PC-9 (cell line): ENCODE measurements around the gene GPATCH2L. TPM values are rescaled to one million over a fixed set of nuclear protein-coding genes. Genes with fewer than 3 reads are reported as not detected.

Experiments used
- BruUV-seq: library from RNA; stranded (reverse); fragments of 400-500 nt; replicated peaks from 2 replicates; lab custom pipeline; 2021; lab: Mats Ljungman, UMichigan
- CTCF ChIA-PET: fragments of 300-600 bp; sonication (Branson Sonifier 250); formaldehyde crosslinking; loops from one replicate; lab custom pipeline; 2022; ENCODE audit warnings: antibody characterized with exemption; lab: Charles Lee
- POLR2A ChIA-PET: fragments of 300-600 bp; sonication (Branson Sonifier 250); formaldehyde crosslinking; loops from one replicate; lab custom pipeline; 2022; ENCODE audit warnings: antibody characterized with exemption; ENCODE audit not compliant: unreplicated experiment; lab: Charles Lee
- DNase-seq, 2 experiments: peaks; one replicate each; pipeline versions ENCODE4 v3.0.0 to v3.0.0-alpha.2; 2015 to 2022; ENCODE audit warnings: mixed read lengths in 1 of 2
- H2AFZ ChIP-seq: fragments of 200-600 bp; sonication (generic); 2 replicates; pipeline ENCODE4 v1.8.1; 2017; ENCODE audit warnings: antibody characterized with exemption
- H3F3A ChIP-seq: fragments of 200-600 bp; sonication (generic); 2 replicates; pipeline ENCODE4 v1.8.1; 2017; ENCODE audit warnings: antibody characterized with exemption, mild to moderate bottlenecking, low read depth; ENCODE audit not compliant: insufficient read depth
- H3K27ac ChIP-seq: fragments of 200-600 bp; sonication (generic); 2 replicates; pipeline ENCODE4 v1.6.1; 2016; ENCODE audit warnings: mixed run types
- H3K27me3 ChIP-seq: fragments of 200-600 bp; sonication (generic); 2 replicates; pipeline ENCODE4 v1.6.1; 2016; ENCODE audit warnings: low read depth, mixed run types; ENCODE audit not compliant: insufficient read depth
- H3K36me3 ChIP-seq: fragments of 200-600 bp; sonication (generic); 2 replicates; pipeline ENCODE4 v1.6.1; 2016; ENCODE audit warnings: low read depth, mixed run types
- H3K4me1 ChIP-seq: fragments of 200-600 bp; sonication (generic); replicated peaks from 2 replicates; pipeline ENCODE4 v1.6.1; 2016; ENCODE audit warnings: mixed run types; ENCODE audit not compliant: insufficient read depth
- H3K4me2 ChIP-seq: fragments of 200-600 bp; sonication (generic); 2 replicates; pipeline ENCODE4 v1.6.1; 2017; ENCODE audit warnings: mixed run types
- H3K4me3 ChIP-seq: fragments of 200-600 bp; sonication (generic); 2 replicates; pipeline ENCODE4 v1.6.1; 2016; ENCODE audit warnings: mixed run types
- H3K79me2 ChIP-seq: fragments of 200-600 bp; sonication (generic); 2 replicates; pipeline ENCODE4 v1.6.1; 2017; ENCODE audit warnings: low read depth, mixed run types
- H3K9me2 ChIP-seq: fragments of 200-600 bp; sonication (generic); 2 replicates; pipeline ENCODE4 v1.8.1; 2017; ENCODE audit warnings: mild to moderate bottlenecking; ENCODE audit not compliant: insufficient read depth
- H3K9me3 ChIP-seq: fragments of 200-600 bp; sonication (generic); 2 replicates; pipeline ENCODE4 v1.8.1; 2016; ENCODE audit warnings: low read depth; ENCODE audit not compliant: insufficient read depth
- H4K20me1 ChIP-seq: fragments of 200-600 bp; sonication (generic); 2 replicates; pipeline ENCODE4 v1.8.1; 2017; ENCODE audit not compliant: insufficient read depth
- EZH2 ChIP-seq: fragments of 200-600 bp; sonication (generic); IDR thresholded peaks from 2 replicates; pipeline ENCODE4 v1.8.0; 2017; ENCODE audit warnings: antibody characterized with exemption, low read depth
- intact Hi-C: fragments of 100-400 bp; cut with micrococcal nuclease; formaldehyde crosslinking; loops from one replicate; pipeline ENCODE4 v1.10.0; 2022; ENCODE audit not compliant: unreplicated experiment
- total RNA-seq: library from RNA; stranded (reverse); gene quantifications from 2 replicates; pipeline ENCODE4 v1.2.3, GENCODE V29; 2021
- TF ChIP-seq, protein P1 (sequence below): fragments of 200-600 bp; sonication (generic); conservative IDR thresholded peaks from 2 replicates; pipeline ENCODE4 v1.6.1; 2017; ENCODE audit warnings: mixed run types, antibody characterized with exemption, mild to moderate bottlenecking, moderate library complexity

GPATCH2L gene
- total RNA-seq, 1 experiment from 2014 or later, result 124 TPM

DNA sequence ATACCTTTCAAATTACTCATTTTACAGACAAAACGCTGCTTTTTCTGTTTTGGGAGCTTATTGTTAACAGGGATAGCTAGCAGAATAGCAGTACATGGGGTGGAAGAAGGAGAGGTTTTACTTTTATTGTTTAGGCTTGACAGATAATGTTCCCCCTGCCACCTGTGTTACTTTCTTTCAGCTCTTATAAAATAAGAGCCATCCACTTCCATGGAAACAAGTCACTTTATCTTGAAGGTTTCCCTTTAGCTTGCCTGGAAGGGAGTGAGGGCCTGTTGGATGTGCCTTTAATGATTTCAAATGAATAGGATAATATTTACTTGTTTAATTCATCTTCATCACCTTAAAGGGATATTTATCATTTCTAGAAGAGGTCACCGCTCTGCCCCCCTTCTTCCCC is 23.3 kb downstream of the GPATCH2L start:
- Histone ChIP-seq H3K79me2 (no peaks in the 10 kb centered on the region), H3K27me3 (no peaks in the 10 kb centered on the region), H3K9me2 (no peaks in the 10 kb centered on the region), H4K20me1 (peaks cover 12% of the 10 kb centered on the region), H3K4me2 (no peak overlapping the region), H3K4me3 (no peak overlapping the region), H3K27ac (no peak overlapping the region), H3K9me3 (no peaks in the 10 kb centered on the region), H3F3A (no peaks in the 10 kb centered on the region), H3K4me1 (no peaks in the 10 kb centered on the region), H3K36me3 (peaks cover 41% of the 10 kb centered on the region), H2AFZ (no peak overlapping the region)
- TF ChIP-seq, protein P1, sequence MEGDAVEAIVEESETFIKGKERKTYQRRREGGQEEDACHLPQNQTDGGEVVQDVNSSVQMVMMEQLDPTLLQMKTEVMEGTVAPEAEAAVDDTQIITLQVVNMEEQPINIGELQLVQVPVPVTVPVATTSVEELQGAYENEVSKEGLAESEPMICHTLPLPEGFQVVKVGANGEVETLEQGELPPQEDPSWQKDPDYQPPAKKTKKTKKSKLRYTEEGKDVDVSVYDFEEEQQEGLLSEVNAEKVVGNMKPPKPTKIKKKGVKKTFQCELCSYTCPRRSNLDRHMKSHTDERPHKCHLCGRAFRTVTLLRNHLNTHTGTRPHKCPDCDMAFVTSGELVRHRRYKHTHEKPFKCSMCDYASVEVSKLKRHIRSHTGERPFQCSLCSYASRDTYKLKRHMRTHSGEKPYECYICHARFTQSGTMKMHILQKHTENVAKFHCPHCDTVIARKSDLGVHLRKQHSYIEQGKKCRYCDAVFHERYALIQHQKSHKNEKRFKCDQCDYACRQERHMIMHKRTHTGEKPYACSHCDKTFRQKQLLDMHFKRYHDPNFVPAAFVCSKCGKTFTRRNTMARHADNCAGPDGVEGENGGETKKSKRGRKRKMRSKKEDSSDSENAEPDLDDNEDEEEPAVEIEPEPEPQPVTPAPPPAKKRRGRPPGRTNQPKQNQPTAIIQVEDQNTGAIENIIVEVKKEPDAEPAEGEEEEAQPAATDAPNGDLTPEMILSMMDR, result no peak
- no peak for TF ChIP-seq EZH2
- ChIA-PET CTCF (no interaction called here), POLR2A (no interaction called here)
- BruUV-seq, result no TSS peak
- intact Hi-C loops, result no loop called here
- no peak for DNase-seq

DNA sequence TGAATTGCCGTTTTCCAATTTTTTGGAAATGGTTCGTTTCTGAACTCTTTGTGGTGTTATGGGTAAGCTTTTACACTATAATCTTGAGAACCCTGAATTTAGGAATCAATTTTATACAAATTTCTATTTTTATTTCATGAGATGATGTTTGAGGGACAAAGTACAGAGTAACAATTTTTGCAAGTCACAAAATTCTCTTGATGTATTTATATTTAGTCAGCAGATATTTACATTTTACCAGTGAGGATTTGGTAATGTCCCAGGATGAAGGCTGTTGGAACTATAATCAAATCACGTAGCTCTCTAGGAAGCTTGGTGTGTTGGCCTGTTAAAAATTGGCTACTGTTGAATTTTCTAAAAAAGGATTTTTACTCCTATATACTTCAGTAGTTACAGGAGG is 24.2 kb downstream of the GPATCH2L start:
- no TSS peak for BruUV-seq
- Histone ChIP-seq H3K9me3 (no peaks in the 10 kb centered on the region), H3K4me1 (no peaks in the 10 kb centered on the region), H3K36me3 (peaks cover 42% of the 10 kb centered on the region), H3K27ac (no peak overlapping the region), H3K4me2 (no peak overlapping the region), H4K20me1 (peaks cover 5% of the 10 kb centered on the region; the same call in 1 of the 2 replicates), H2AFZ (no peak overlapping the region), H3K79me2 (no peaks in the 10 kb centered on the region), H3K4me3 (no peak overlapping the region), H3K9me2 (no peaks in the 10 kb centered on the region), H3K27me3 (no peaks in the 10 kb centered on the region), H3F3A (no peaks in the 10 kb centered on the region)
- POLR2A ChIA-PET, result no interaction called here
- DNase-seq, result no peak
- intact Hi-C loops, result no loop called here
- CTCF ChIA-PET, result interaction anchor here (0.7 kb wide), 1 partner anchor 10 kb away, joined by 3 read pairs; no protein-coding TSS in a partner anchor
- TF ChIP-seq EZH2, result no peak
- TF ChIP-seq, protein P1, result no peak

DNA sequence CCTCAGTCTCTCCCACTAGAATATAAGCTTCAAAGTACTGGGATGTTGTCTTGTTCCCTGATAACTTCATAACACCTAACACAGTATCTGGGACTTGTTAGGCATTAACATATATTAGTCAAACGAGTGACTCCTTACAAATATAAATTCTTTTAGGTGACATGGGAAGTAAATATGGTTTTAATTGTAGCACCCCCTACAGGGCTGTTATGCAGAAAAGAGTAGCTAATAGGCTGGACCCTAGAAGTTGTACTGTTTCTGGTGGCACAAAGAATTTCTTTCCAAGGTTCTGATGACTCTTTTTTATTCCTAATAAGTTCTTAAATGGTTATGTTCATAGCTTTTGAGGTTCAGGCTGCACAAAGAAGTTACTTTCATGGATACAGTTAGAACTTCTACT is 29.8 kb downstream of the GPATCH2L start:
- H3K4me2 ChIP-seq, result no peak overlapping the region
- H3K9me2 ChIP-seq, result no peaks in the 10 kb centered on the region
- no peaks in the 10 kb centered on the region for H3K9me3 ChIP-seq
- ChIA-PET POLR2A (no interaction called here), CTCF (interaction anchor here (0.6 to 0.8 kb wide), 2 partner anchors 388 to 1752 kb away, joined by 4 read pairs; no protein-coding TSS in a partner anchor)
- H3K4me3 ChIP-seq, result no peak overlapping the region
- H3K4me1 ChIP-seq, result no peaks in the 10 kb centered on the region
- no peak for TF ChIP-seq EZH2
- TF ChIP-seq, protein P1, result peak; percentile 62
- peaks cover 12% of the 10 kb centered on the region for H4K20me1 ChIP-seq
- H3F3A ChIP-seq, result no peaks in the 10 kb centered on the region
- no peak for DNase-seq
- H3K27me3 ChIP-seq, result no peaks in the 10 kb centered on the region
- no TSS peak for BruUV-seq
- intact Hi-C loops, result no loop called here
- H3K27ac ChIP-seq, result no peak overlapping the region
- peaks cover 43% of the 10 kb centered on the region for H3K36me3 ChIP-seq
- no peak overlapping the region for H2AFZ ChIP-seq
- no peaks in the 10 kb centered on the region for H3K79me2 ChIP-seq
